GM12878 (cell line): ENCODE results near the gene TMEM86B. TPM values are rescaled to one million over a fixed set of nuclear protein-coding genes. Genes with fewer than 3 reads are reported as not detected.

Experiments
- ATF7 ChIP-seq: fragments of 450-650 bp; IDR thresholded peaks from 2 replicates; pipeline ENCODE4 v1.6.1; 2016; ENCODE audit warnings: low read depth, mild to moderate bottlenecking
- BCL3 ChIP-seq: IDR thresholded peaks from 2 replicates; pipeline ENCODE4 v1.6.1; 2011; ENCODE audit warnings: borderline replicate concordance, low read depth, mild to moderate bottlenecking, moderate library complexity, low read length; ENCODE audit not compliant: insufficient read depth, poor library complexity, severe bottlenecking
- CHD4 ChIP-seq: fragments of 200-600 bp; sonication (generic); IDR thresholded peaks from 2 replicates; pipeline ENCODE4 v1.6.1; 2016; ENCODE audit warnings: mild to moderate bottlenecking
- CREM ChIP-seq: IDR thresholded peaks from 2 replicates; pipeline ENCODE4 v1.6.1; 2014; ENCODE audit warnings: antibody characterized with exemption, low read depth
- LARP7 ChIP-seq: fragments of 450-650 bp; IDR thresholded peaks from 2 replicates; pipeline ENCODE4 v1.6.1; 2017; ENCODE audit warnings: mild to moderate bottlenecking
- MLLT1 ChIP-seq: fragments of 450-650 bp; IDR thresholded peaks from 2 replicates; pipeline ENCODE4 v1.6.1; 2016; ENCODE audit warnings: mild to moderate bottlenecking
- POLR2AphosphoS5 ChIP-seq: IDR thresholded peaks from 2 replicates; pipeline ENCODE4 v1.6.1; 2011; ENCODE audit warnings: mild to moderate bottlenecking, low read length, inconsistent platforms
- RB1 ChIP-seq: fragments of 450-650 bp; formaldehyde crosslinking; IDR thresholded peaks from 2 replicates; pipeline ENCODE4 v1.6.1; 2017; ENCODE audit warnings: mild to moderate bottlenecking, borderline replicate concordance
- RFX5 ChIP-seq: IDR thresholded peaks from 2 replicates; pipeline ENCODE4 v1.6.1; 2011; ENCODE audit warnings: low read depth, low read length, improper control_type of control experiment
- SRF ChIP-seq, 2 experiments: IDR thresholded peaks; 2 replicates each; pipeline ENCODE4 v1.6.1; 2011; ENCODE audit warnings: low read depth in 2 of 2, low read length in 2 of 2, mild to moderate bottlenecking in 1 of 2, moderate library complexity in 1 of 2
- SUPT20H ChIP-seq: IDR thresholded peaks from 2 replicates; pipeline ENCODE4 v1.6.1; 2011; ENCODE audit warnings: low read depth, mild to moderate bottlenecking, low read length, moderate library complexity, borderline replicate concordance; ENCODE audit not compliant: control insufficient read depth
- WRNIP1 ChIP-seq: IDR thresholded peaks from 2 replicates; pipeline ENCODE4 v1.6.1; 2011; ENCODE audit warnings: low read depth, low read length, improper control_type of control experiment, borderline replicate concordance
- YY1 ChIP-seq: IDR thresholded peaks from 2 replicates; pipeline ENCODE4 v1.6.1; 2011; ENCODE audit warnings: low read depth, mild to moderate bottlenecking, low read length
- ZNF217 ChIP-seq: fragments of 450-650 bp; IDR thresholded peaks from 2 replicates; pipeline ENCODE4 v1.6.1; 2017; ENCODE audit warnings: antibody characterized with exemption, mild to moderate bottlenecking
- polyA plus RNA-seq, 11 experiments: library from polyadenylated mRNA; depleted of rRNA in 4 of 11; unstranded in 6 of 11; stranded (reverse) in 5 of 11; fragments of >200 nt; fragmentation: Nextera tagmentation in 4 of 11; fragmentation: Illumina TruSeq in 1 of 11; extraction: Ambion mirVana in 4 of 11; extraction: Trizol in 1 of 11; gene quantifications; 1 replicate in 1 of 11; 2 replicates in 10 of 11; pipeline versions ENCODE4 v1.2.1 to v1.2.3, GENCODE V29; 2011 to 2016; ENCODE audit warnings: inconsistent platforms in 2 of 11, missing spikeins in 2 of 11, low read depth in 1 of 11
- total RNA-seq, 4 experiments: library from RNA; depleted of rRNA in 3 of 4; stranded (reverse); fragments of >200 nt in 3 of 4; fragmentation: Illumina TruSeq in 1 of 4; extraction: Trizol in 1 of 4; gene quantifications; 2 replicates each; pipeline versions ENCODE4 v1.2.1 to v1.2.3, GENCODE V29; 2013 to 2021
- TF ChIP-seq, protein P1 (sequence below): fragments of 450-650 bp; IDR thresholded peaks from 2 replicates; pipeline ENCODE4 v1.6.1; 2017; ENCODE audit warnings: mild to moderate bottlenecking, moderate library complexity
- TF ChIP-seq, protein P2 (sequence below): fragments of 450-650 bp; IDR thresholded peaks from 2 replicates; pipeline ENCODE4 v1.6.1; 2017; ENCODE audit warnings: mild to moderate bottlenecking, low read depth, inconsistent platforms; ENCODE audit not compliant: poor library complexity, severe bottlenecking
- TF ChIP-seq, protein P3 (sequence below): fragments of 450-650 bp; IDR thresholded peaks from 2 replicates; pipeline ENCODE4 v1.6.1; 2017; ENCODE audit warnings: antibody characterized with exemption, mild to moderate bottlenecking, moderate library complexity

TMEM86B gene
- total and polyA plus RNA-seq, 10 of the 15 experiments (the other 5 are each of a cell fraction or from before 2014, with no cell fraction given) = 0.26 to 10.6 (median 1.8) TPM

DNA sequence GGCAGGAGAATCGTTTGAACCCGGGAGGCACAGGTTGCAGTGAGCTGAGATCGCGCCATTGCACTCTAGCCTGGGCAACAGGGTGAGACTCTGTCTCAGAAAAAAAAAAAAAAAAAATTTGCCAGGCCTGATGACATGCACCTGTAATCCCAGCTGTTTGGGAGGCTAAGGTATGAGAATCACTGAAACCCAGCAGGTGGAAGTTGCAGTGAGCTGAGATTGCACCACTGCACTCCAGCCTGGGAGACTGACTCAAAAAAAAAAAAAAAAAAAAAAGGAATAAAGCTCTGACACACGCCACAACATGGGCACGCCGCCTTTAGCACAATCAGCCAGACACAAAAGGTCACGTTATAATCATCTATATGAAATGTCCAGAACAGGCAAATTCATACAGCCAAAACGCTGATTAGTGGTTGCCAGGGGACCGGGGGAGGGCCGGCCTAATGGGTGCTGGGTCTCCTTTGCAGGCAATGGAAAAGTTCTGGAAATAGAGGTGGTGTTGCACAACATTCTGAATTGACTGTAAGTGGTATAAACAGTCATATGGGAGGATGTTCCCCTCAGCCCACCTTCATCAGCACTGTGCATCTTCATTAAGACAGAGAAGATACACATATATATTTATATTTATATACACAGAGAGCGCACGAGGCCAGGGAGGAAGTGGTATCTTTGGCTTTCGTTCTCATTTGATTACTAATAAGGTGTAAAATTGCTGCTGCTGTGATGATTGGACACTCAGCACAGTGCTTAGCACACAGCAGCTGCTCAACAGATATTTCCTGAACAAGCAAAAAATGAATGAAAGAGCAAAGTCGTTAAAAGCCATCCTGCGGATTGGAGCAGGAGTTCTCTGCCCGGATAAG is 47.5 kb upstream of the TMEM86B start (continued):
- TF ChIP-seq SUPT20H (no peak), RFX5 (no peak), CREM (no peak), MLLT1 (peak; percentile 41; the same call in 1 of the 2 replicates), RB1 (no peak), LARP7 (no peak), ATF7 (no peak), CHD4 (no peak), YY1 (no peak), WRNIP1 (no peak), ZNF217 (no peak), SRF (IDR thresholded peaks at IDR 0.05; ENCODE audit: low read depth in 2 of 2, low read length in 2 of 2) (0 out of 4 replicates have a peak, but pooled peaks of 1 of the 2 experiments have one; percentile 9), POLR2AphosphoS5 (no peak), BCL3 (no peak)
- TF ChIP-seq, protein P1, sequence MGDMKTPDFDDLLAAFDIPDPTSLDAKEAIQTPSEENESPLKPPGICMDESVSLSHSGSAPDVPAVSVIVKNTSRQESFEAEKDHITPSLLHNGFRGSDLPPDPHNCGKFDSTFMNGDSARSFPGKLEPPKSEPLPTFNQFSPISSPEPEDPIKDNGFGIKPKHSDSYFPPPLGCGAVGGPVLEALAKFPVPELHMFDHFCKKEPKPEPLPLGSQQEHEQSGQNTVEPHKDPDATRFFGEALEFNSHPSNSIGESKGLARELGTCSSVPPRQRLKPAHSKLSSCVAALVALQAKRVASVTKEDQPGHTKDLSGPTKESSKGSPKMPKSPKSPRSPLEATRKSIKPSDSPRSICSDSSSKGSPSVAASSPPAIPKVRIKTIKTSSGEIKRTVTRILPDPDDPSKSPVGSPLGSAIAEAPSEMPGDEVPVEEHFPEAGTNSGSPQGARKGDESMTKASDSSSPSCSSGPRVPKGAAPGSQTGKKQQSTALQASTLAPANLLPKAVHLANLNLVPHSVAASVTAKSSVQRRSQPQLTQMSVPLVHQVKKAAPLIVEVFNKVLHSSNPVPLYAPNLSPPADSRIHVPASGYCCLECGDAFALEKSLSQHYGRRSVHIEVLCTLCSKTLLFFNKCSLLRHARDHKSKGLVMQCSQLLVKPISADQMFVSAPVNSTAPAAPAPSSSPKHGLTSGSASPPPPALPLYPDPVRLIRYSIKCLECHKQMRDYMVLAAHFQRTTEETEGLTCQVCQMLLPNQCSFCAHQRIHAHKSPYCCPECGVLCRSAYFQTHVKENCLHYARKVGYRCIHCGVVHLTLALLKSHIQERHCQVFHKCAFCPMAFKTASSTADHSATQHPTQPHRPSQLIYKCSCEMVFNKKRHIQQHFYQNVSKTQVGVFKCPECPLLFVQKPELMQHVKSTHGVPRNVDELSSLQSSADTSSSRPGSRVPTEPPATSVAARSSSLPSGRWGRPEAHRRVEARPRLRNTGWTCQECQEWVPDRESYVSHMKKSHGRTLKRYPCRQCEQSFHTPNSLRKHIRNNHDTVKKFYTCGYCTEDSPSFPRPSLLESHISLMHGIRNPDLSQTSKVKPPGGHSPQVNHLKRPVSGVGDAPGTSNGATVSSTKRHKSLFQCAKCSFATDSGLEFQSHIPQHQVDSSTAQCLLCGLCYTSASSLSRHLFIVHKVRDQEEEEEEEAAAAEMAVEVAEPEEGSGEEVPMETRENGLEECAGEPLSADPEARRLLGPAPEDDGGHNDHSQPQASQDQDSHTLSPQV = no peak
- TF ChIP-seq, protein P2, sequence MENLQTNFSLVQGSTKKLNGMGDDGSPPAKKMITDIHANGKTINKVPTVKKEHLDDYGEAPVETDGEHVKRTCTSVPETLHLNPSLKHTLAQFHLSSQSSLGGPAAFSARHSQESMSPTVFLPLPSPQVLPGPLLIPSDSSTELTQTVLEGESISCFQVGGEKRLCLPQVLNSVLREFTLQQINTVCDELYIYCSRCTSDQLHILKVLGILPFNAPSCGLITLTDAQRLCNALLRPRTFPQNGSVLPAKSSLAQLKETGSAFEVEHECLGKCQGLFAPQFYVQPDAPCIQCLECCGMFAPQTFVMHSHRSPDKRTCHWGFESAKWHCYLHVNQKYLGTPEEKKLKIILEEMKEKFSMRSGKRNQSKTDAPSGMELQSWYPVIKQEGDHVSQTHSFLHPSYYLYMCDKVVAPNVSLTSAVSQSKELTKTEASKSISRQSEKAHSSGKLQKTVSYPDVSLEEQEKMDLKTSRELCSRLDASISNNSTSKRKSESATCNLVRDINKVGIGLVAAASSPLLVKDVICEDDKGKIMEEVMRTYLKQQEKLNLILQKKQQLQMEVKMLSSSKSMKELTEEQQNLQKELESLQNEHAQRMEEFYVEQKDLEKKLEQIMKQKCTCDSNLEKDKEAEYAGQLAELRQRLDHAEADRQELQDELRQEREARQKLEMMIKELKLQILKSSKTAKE = no peak
- TF ChIP-seq, protein P3, sequence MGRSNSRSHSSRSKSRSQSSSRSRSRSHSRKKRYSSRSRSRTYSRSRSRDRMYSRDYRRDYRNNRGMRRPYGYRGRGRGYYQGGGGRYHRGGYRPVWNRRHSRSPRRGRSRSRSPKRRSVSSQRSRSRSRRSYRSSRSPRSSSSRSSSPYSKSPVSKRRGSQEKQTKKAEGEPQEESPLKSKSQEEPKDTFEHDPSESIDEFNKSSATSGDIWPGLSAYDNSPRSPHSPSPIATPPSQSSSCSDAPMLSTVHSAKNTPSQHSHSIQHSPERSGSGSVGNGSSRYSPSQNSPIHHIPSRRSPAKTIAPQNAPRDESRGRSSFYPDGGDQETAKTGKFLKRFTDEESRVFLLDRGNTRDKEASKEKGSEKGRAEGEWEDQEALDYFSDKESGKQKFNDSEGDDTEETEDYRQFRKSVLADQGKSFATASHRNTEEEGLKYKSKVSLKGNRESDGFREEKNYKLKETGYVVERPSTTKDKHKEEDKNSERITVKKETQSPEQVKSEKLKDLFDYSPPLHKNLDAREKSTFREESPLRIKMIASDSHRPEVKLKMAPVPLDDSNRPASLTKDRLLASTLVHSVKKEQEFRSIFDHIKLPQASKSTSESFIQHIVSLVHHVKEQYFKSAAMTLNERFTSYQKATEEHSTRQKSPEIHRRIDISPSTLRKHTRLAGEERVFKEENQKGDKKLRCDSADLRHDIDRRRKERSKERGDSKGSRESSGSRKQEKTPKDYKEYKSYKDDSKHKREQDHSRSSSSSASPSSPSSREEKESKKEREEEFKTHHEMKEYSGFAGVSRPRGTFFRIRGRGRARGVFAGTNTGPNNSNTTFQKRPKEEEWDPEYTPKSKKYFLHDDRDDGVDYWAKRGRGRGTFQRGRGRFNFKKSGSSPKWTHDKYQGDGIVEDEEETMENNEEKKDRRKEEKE = no peak
